ENCODE results near the gene COL5A3. TPM values are rescaled to one million over a fixed set of nuclear protein-coding genes. Genes with fewer than 3 reads are reported as not detected.

The COL5A3 gene
- total and polyA plus RNA-seq, 2 experiments from 2014 or later = 1.9 to 2.1 TPM

DNA sequence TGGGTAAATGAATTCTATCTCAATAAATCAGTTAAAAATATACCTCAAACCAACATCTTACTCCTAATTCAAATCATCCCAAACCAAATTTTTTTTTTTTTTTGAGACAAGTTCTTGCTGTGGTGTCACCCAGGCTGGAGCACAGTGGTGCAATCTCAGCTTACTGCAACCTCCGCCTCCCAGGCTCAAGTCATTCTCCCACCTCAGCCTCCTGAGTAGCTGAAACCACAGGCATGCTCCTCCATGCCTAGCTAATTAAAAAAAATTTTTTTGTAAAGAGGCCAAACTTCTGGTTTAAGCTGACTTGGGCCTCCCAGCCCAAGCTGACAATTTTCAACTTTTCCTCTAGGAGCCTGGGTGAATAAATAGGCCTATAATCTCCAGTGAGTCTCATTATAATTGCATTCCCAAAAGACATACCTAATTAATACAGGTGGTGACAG lies 51.9 kb downstream of the COL5A3 start:
- no peaks in the 10 kb centered on the region for H4K20me1 ChIP-seq (ENCODE audit: insufficient read depth, poor library complexity, severe bottlenecking)
- no peak overlapping the region for H3K4me2 ChIP-seq
- no peaks in the 10 kb centered on the region for H3K4me1 ChIP-seq (ENCODE audit: insufficient read depth)
- no peaks in the 10 kb centered on the region for H3K9me3 ChIP-seq (ENCODE audit: low read depth)
- DNase-seq (ENCODE audit: low spot score) = no peak
- no peaks in the 10 kb centered on the region for H3K79me2 ChIP-seq
- no peak overlapping the region for H3K4me3 ChIP-seq
- H2AFZ ChIP-seq = no peak overlapping the region
- TF ChIP-seq, protein P1, sequence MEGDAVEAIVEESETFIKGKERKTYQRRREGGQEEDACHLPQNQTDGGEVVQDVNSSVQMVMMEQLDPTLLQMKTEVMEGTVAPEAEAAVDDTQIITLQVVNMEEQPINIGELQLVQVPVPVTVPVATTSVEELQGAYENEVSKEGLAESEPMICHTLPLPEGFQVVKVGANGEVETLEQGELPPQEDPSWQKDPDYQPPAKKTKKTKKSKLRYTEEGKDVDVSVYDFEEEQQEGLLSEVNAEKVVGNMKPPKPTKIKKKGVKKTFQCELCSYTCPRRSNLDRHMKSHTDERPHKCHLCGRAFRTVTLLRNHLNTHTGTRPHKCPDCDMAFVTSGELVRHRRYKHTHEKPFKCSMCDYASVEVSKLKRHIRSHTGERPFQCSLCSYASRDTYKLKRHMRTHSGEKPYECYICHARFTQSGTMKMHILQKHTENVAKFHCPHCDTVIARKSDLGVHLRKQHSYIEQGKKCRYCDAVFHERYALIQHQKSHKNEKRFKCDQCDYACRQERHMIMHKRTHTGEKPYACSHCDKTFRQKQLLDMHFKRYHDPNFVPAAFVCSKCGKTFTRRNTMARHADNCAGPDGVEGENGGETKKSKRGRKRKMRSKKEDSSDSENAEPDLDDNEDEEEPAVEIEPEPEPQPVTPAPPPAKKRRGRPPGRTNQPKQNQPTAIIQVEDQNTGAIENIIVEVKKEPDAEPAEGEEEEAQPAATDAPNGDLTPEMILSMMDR (IDR thresholded peaks at IDR 0.05; ENCODE audit: poor library complexity) = no peak
- no peak for TF ChIP-seq EZH2 (IDR thresholded peaks at IDR 0.05; ENCODE audit: borderline replicate concordance)
- no peak for TF ChIP-seq EZH2phosphoT487 (IDR thresholded peaks at IDR 0.05; ENCODE audit: low read depth, severe bottlenecking, unreplicated experiment)
- H3K27ac ChIP-seq = no peak overlapping the region
- H3K9me2 ChIP-seq (replicated peaks; ENCODE audit: insufficient read depth) = no peaks in the 10 kb centered on the region
- 56% methylated on average over 1 of the region's 1 CpG for WGBS (ENCODE audit: low lambda C conversion rate, missing lambda C conversion rate)
- peaks cover 4% of the 10 kb centered on the region for H3K27me3 ChIP-seq
- no peaks in the 10 kb centered on the region for H3K36me3 ChIP-seq (replicated peaks; ENCODE audit: insufficient read depth, low read depth)

DNA sequence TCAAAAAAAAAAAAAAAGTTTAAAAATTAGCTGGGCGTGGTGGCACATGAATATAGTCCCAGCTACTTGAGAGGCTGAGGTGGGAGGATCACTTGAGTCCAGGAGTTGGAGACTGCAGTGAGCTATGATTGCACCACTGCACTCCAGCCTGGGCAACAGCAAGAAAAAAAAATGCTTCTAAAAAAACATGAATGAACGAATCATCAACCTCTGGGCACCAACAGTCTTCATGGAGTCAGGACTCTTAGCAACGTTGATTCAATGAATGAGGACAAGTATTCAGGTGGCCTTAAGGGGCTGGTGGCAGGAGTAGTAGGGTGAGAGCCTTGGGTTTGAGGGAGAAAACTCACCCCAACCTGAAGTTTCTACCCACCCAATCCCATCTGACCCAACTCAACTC lies 53.3 kb downstream of the COL5A3 start:
- 91% methylated on average over 3 of the region's 3 CpGs for WGBS (ENCODE audit: low lambda C conversion rate, missing lambda C conversion rate)
- Histone ChIP-seq H3K9me2 (replicated peaks; ENCODE audit: insufficient read depth) (no peaks in the 10 kb centered on the region), H2AFZ (no peak overlapping the region), H3K27ac (no peak overlapping the region), H3K4me3 (no peak overlapping the region), H3K36me3 (replicated peaks; ENCODE audit: insufficient read depth, low read depth) (no peaks in the 10 kb centered on the region), H3K9me3 (ENCODE audit: low read depth) (no peaks in the 10 kb centered on the region), H4K20me1 (ENCODE audit: insufficient read depth, poor library complexity, severe bottlenecking) (no peaks in the 10 kb centered on the region), H3K79me2 (no peaks in the 10 kb centered on the region), H3K4me2 (no peak overlapping the region), H3K4me1 (ENCODE audit: insufficient read depth) (no peaks in the 10 kb centered on the region), H3K27me3 (no peaks in the 10 kb centered on the region)
- no peak for DNase-seq (ENCODE audit: low spot score)
- TF ChIP-seq EZH2phosphoT487 (IDR thresholded peaks at IDR 0.05; ENCODE audit: low read depth, severe bottlenecking, unreplicated experiment) = no peak
- TF ChIP-seq, protein P1 (IDR thresholded peaks at IDR 0.05; ENCODE audit: poor library complexity) = no peak
- TF ChIP-seq EZH2 (IDR thresholded peaks at IDR 0.05; ENCODE audit: borderline replicate concordance) = no peak

DNA sequence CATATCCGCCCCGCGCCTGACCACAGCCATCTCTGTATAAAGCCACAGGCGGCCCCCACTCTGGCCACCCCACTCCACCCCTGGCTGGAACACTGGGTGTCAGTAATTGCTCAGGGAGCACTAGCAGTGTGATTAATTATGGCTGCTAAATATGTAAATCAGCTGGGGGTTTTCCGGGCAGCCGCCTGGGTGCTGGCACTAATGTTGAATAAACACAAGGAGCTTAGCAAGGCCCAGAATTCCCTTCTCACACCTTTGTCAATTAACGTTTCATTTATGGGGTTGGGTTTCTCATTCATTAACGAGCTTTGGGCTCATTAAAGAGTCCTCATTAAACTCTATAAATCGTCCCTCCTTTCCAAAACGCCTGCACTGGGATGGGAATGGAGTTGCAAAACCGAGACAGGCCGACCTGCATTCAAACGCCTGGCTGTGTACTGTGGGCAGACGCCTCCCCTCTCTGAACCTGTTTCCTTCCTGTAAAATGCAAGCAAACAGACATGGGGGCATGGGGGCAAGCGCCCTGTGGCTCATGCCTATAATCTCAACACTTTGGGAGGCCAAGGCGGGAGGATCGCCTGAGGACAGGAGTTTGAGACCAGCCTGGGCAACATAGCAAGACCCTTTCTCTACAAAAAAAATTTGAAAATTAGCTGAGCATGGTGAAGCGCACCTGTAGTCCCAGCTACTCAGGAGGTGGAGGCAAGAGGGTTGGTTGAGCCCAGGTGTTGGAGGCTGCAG lies 56.3 kb downstream of the COL5A3 start:
- TF ChIP-seq, protein P1 (IDR thresholded peaks at IDR 0.05; ENCODE audit: poor library complexity) = no peak
- TF ChIP-seq EZH2 (IDR thresholded peaks at IDR 0.05; ENCODE audit: borderline replicate concordance) (no peak), EZH2phosphoT487 (IDR thresholded peaks at IDR 0.05; ENCODE audit: low read depth, severe bottlenecking, unreplicated experiment) (no peak)
- Histone ChIP-seq H3K27me3 (no peaks in the 10 kb centered on the region), H3K4me3 (no peak overlapping the region), H3K9me2 (replicated peaks; ENCODE audit: insufficient read depth) (no peaks in the 10 kb centered on the region), H3K27ac (no peak overlapping the region), H3K36me3 (replicated peaks; ENCODE audit: insufficient read depth, low read depth) (no peaks in the 10 kb centered on the region), H3K79me2 (no peaks in the 10 kb centered on the region), H3K4me2 (no peak overlapping the region), H3K4me1 (ENCODE audit: insufficient read depth) (no peaks in the 10 kb centered on the region), H2AFZ (no peak overlapping the region), H4K20me1 (ENCODE audit: insufficient read depth, poor library complexity, severe bottlenecking) (no peaks in the 10 kb centered on the region), H3K9me3 (ENCODE audit: low read depth) (no peaks in the 10 kb centered on the region)
- no peak for DNase-seq (ENCODE audit: low spot score)
- 82% methylated on average over 18 of the region's 18 CpGs for WGBS (ENCODE audit: low lambda C conversion rate, missing lambda C conversion rate)

Measured in hepatocyte (in vitro differentiated cells).